HepG2 (cell line): ENCODE data around the gene SHC1. TPM values are rescaled to one million over a fixed set of nuclear protein-coding genes. Genes with fewer than 3 reads are reported as not detected.

Experiments
- AHR ChIP-seq: IDR thresholded peaks from 2 replicates; pipeline ENCODE4 v1.6.1; 2018; ENCODE audit warnings: missing genetic modification reagents, missing compliant biosample characterization
- ATM ChIP-seq: fragments of 450-650 bp; IDR thresholded peaks from 2 replicates; pipeline ENCODE4 v1.7.1; 2017; ENCODE audit warnings: mild to moderate bottlenecking, borderline replicate concordance
- GTF2F1 ChIP-seq: fragments of 150-350 bp; IDR thresholded peaks from 2 replicates; pipeline ENCODE4 v1.6.1; 2014; ENCODE audit warnings: low read length
- KDM5B ChIP-seq: sonication (generic); formaldehyde crosslinking; IDR thresholded peaks from 2 replicates; pipeline ENCODE4 v1.4.0; 2020; ENCODE audit warnings: missing genetic modification reagents, mild to moderate bottlenecking, borderline replicate concordance
- MAF1 ChIP-seq: sonication (generic); formaldehyde crosslinking; IDR thresholded peaks from 2 replicates; pipeline ENCODE4 v1.5.0; 2020; ENCODE audit warnings: missing genetic modification reagents, borderline replicate concordance
- NCOR1 ChIP-seq: fragments of 200-600 bp; sonication (generic); IDR thresholded peaks from 2 replicates; pipeline ENCODE4 v1.7.0; 2017; ENCODE audit warnings: antibody characterized with exemption, low read length, borderline replicate concordance
- REPIN1 ChIP-seq: sonication (generic); formaldehyde crosslinking; IDR thresholded peaks from 2 replicates; pipeline ENCODE4 v1.8.0; 2022; ENCODE audit warnings: missing genetic modification reagents, low read depth, mild to moderate bottlenecking, borderline replicate concordance
- REXO4 ChIP-seq: sonication (generic); formaldehyde crosslinking; IDR thresholded peaks from 2 replicates; pipeline ENCODE4 v1.8.0; 2022; ENCODE audit warnings: missing genetic modification reagents, mild to moderate bottlenecking, borderline replicate concordance
- RFXAP ChIP-seq: sonication (generic); formaldehyde crosslinking; IDR thresholded peaks from 2 replicates; pipeline ENCODE4 v1.4.0; 2020; ENCODE audit warnings: missing genetic modification reagents, borderline replicate concordance
- SETDB1 ChIP-seq: sonication (generic); formaldehyde crosslinking; IDR thresholded peaks from 2 replicates; pipeline ENCODE4 v1.5.1; 2020; ENCODE audit warnings: missing genetic modification reagents, mild to moderate bottlenecking, borderline replicate concordance
- SOX13 ChIP-seq, 3 experiments: fragments of 450-650 bp in 1 of 3; sonication (generic) in 1 of 3; formaldehyde crosslinking in 1 of 3; IDR thresholded peaks in 2 of 3; conservative IDR thresholded peaks in 1 of 3; 2 replicates each; pipeline versions ENCODE4 v1.5.0 to v1.6.1; 2016 to 2020; ENCODE audit warnings: antibody characterized with exemption in 1 of 3, mild to moderate bottlenecking in 1 of 3, missing compliant biosample characterization in 1 of 3, missing genetic modification reagents in 1 of 3, moderate library complexity in 1 of 3
- TBL1XR1 ChIP-seq: fragments of 150-350 bp; IDR thresholded peaks from 2 replicates; pipeline ENCODE4 v1.6.1; 2014; ENCODE audit warnings: borderline replicate concordance, low read length; ENCODE audit not compliant: partially characterized antibody
- ZNF335 ChIP-seq: sonication (generic); formaldehyde crosslinking; IDR thresholded peaks from 2 replicates; pipeline ENCODE4 v1.4.0; 2020; ENCODE audit warnings: missing genetic modification reagents
- ZNF44 ChIP-seq: sonication (generic); formaldehyde crosslinking; IDR thresholded peaks from 2 replicates; pipeline ENCODE4 v1.5.1; 2020; ENCODE audit warnings: mild to moderate bottlenecking, missing genetic modification reagents
- ZNF441 ChIP-seq: sonication (generic); formaldehyde crosslinking; IDR thresholded peaks from 2 replicates; pipeline ENCODE4 v1.7.0; 2021; ENCODE audit warnings: missing genetic modification reagents, borderline replicate concordance
- ZNF576 ChIP-seq: sonication (generic); formaldehyde crosslinking; IDR thresholded peaks from 2 replicates; pipeline ENCODE4 v1.4.0; 2020; ENCODE audit warnings: mild to moderate bottlenecking, missing genetic modification reagents
- ZNF598 ChIP-seq: sonication (generic); formaldehyde crosslinking; IDR thresholded peaks from 2 replicates; pipeline ENCODE4 v1.5.1; 2020; ENCODE audit warnings: mild to moderate bottlenecking, missing genetic modification reagents, borderline replicate concordance
- ZNF615 ChIP-seq: sonication (generic); formaldehyde crosslinking; IDR thresholded peaks from 2 replicates; pipeline ENCODE4 v1.5.0; 2020; ENCODE audit warnings: mild to moderate bottlenecking, missing genetic modification reagents, borderline replicate concordance
- ZNF616 ChIP-seq: sonication (generic); formaldehyde crosslinking; IDR thresholded peaks from 2 replicates; pipeline ENCODE4 v1.5.0; 2020; ENCODE audit warnings: low read depth, mild to moderate bottlenecking, missing genetic modification reagents
- polyA plus RNA-seq, 8 experiments: library from polyadenylated mRNA; depleted of rRNA in 3 of 8; stranded (reverse) in 7 of 8; unstranded in 1 of 8; fragments of >200 nt; fragmentation: Illumina TruSeq in 4 of 8; extraction: Trizol in 4 of 8; gene quantifications; 2 replicates each; pipeline versions ENCODE4 v1.2.1 to v1.2.3, GENCODE V29; 2011 to 2016; ENCODE audit warnings: low read depth in 4 of 8, missing spikeins in 1 of 8, mixed read lengths in 1 of 8; ENCODE audit not compliant: insufficient read depth in 1 of 8
- total RNA-seq, 5 experiments: library from RNA; depleted of rRNA; stranded (reverse); fragments of >200 nt; fragmentation: Illumina TruSeq; extraction: Trizol; gene quantifications; 2 replicates each; pipeline ENCODE4 v1.2.3, GENCODE V29; 2016; ENCODE audit warnings: low read depth in 1 of 5
- TF ChIP-seq, protein P1 (sequence below): IDR thresholded peaks from 2 replicates; pipeline ENCODE4 v1.6.1; 2016; ENCODE audit warnings: mild to moderate bottlenecking
- TF ChIP-seq, protein P2 (sequence below): IDR thresholded peaks from 2 replicates; pipeline ENCODE4 v1.6.1; 2016; ENCODE audit warnings: control low read depth
- TF ChIP-seq, protein P3 (sequence below): sonication (generic); formaldehyde crosslinking; IDR thresholded peaks from 2 replicates; pipeline ENCODE4 v1.5.1; 2020; ENCODE audit warnings: mild to moderate bottlenecking, missing genetic modification reagents, moderate library complexity
- TF ChIP-seq, protein P4 (sequence below): sonication (generic); formaldehyde crosslinking; IDR thresholded peaks from 2 replicates; pipeline ENCODE4 v1.4.0; 2020; ENCODE audit warnings: mild to moderate bottlenecking, low read depth, missing genetic modification reagents
- TF ChIP-seq, protein P5 (sequence below): sonication (generic); formaldehyde crosslinking; IDR thresholded peaks from 2 replicates; pipeline ENCODE4 v1.5.0; 2020; ENCODE audit warnings: missing genetic modification reagents

The SHC1 gene
- total and polyA plus RNA-seq, 2 of the 13 experiments (the other 11 are each of a cell fraction or from before 2014, with no cell fraction given): 52.0 to 137 TPM

- TF ChIP-seq, protein P1, sequence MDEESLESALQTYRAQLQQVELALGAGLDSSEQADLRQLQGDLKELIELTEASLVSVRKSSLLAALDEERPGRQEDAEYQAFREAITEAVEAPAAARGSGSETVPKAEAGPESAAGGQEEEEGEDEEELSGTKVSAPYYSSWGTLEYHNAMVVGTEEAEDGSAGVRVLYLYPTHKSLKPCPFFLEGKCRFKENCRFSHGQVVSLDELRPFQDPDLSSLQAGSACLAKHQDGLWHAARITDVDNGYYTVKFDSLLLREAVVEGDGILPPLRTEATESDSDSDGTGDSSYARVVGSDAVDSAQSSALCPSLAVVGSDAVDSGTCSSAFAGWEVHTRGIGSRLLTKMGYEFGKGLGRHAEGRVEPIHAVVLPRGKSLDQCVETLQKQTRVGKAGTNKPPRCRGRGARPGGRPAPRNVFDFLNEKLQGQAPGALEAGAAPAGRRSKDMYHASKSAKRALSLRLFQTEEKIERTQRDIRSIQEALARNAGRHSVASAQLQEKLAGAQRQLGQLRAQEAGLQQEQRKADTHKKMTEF: no peak
- TF ChIP-seq KDM5B (CRISPR knock-in tag): no peak
- TF ChIP-seq ZNF598: no peak
- TF ChIP-seq ZNF615 (CRISPR knock-in tag): no peak
- TF ChIP-seq REPIN1 (CRISPR knock-in tag): no peak
- TF ChIP-seq, protein P2, sequence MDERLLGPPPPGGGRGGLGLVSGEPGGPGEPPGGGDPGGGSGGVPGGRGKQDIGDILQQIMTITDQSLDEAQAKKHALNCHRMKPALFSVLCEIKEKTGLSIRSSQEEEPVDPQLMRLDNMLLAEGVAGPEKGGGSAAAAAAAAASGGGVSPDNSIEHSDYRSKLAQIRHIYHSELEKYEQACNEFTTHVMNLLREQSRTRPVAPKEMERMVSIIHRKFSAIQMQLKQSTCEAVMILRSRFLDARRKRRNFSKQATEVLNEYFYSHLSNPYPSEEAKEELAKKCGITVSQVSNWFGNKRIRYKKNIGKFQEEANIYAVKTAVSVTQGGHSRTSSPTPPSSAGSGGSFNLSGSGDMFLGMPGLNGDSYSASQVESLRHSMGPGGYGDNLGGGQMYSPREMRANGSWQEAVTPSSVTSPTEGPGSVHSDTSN (CRISPR knock-in tag): no peak
- TF ChIP-seq, protein P3, sequence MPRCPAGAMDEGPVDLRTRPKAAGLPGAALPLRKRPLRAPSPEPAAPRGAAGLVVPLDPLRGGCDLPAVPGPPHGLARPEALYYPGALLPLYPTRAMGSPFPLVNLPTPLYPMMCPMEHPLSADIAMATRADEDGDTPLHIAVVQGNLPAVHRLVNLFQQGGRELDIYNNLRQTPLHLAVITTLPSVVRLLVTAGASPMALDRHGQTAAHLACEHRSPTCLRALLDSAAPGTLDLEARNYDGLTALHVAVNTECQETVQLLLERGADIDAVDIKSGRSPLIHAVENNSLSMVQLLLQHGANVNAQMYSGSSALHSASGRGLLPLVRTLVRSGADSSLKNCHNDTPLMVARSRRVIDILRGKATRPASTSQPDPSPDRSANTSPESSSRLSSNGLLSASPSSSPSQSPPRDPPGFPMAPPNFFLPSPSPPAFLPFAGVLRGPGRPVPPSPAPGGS (CRISPR knock-in tag): no peak
- no peak for TF ChIP-seq NCOR1
- TF ChIP-seq ZNF576 (CRISPR knock-in tag): no peak
- no peak for TF ChIP-seq ATM
- no peak; the same call in 1 of the 2 replicates for TF ChIP-seq AHR (CRISPR knock-in tag)
- no peak for TF ChIP-seq SETDB1 (CRISPR knock-in tag)
- peak; percentile 63; the same call in 1 of the 2 replicates for TF ChIP-seq ZNF335 (CRISPR knock-in tag)
- TF ChIP-seq ZNF441 (CRISPR knock-in tag): peak; percentile 77; the same call in 1 of the 2 replicates
- TF ChIP-seq REXO4 (CRISPR knock-in tag): 0 out of 2 replicates have a peak, but pooled peaks have one; percentile 76
- no peak for TF ChIP-seq ZNF44
- TF ChIP-seq, protein P4, sequence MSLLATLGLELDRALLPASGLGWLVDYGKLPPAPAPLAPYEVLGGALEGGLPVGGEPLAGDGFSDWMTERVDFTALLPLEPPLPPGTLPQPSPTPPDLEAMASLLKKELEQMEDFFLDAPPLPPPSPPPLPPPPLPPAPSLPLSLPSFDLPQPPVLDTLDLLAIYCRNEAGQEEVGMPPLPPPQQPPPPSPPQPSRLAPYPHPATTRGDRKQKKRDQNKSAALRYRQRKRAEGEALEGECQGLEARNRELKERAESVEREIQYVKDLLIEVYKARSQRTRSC (CRISPR knock-in tag): no peak
- TF ChIP-seq ZNF616: peak; percentile 5; the same call in 1 of the 2 replicates
- no peak for TF ChIP-seq GTF2F1
- no peak for TF ChIP-seq TBL1XR1
- TF ChIP-seq MAF1 (CRISPR knock-in tag): no peak
- TF ChIP-seq, protein P5, sequence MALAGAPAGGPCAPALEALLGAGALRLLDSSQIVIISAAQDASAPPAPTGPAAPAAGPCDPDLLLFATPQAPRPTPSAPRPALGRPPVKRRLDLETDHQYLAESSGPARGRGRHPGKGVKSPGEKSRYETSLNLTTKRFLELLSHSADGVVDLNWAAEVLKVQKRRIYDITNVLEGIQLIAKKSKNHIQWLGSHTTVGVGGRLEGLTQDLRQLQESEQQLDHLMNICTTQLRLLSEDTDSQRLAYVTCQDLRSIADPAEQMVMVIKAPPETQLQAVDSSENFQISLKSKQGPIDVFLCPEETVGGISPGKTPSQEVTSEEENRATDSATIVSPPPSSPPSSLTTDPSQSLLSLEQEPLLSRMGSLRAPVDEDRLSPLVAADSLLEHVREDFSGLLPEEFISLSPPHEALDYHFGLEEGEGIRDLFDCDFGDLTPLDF (CRISPR knock-in tag): no peak
- TF ChIP-seq SOX13 (IDR thresholded peaks at IDR 0.05): no peak
- TF ChIP-seq SOX13 (CRISPR knock-in tag; conservative IDR thresholded peaks at IDR 0.05 in 1 of 2, IDR thresholded peaks at IDR 0.05 in 1 of 2): no peak
- TF ChIP-seq RFXAP (CRISPR knock-in tag): 0 out of 2 replicates have a peak, but pooled peaks have one; percentile 13
Measured at GRCh38 chr1:154974808-154975408, 4.4 kb upstream of the SHC1 start (continued).
